BJ (cell line): ENCODE results near the gene FMN2. TPM values are rescaled to one million over a fixed set of nuclear protein-coding genes. Genes with fewer than 3 reads are reported as not detected.

ENCODE experiments used
- CTCF ChIA-PET: fragments of 350-600 bp; formaldehyde crosslinking; extraction: SDS; loops from one replicate; lab custom pipeline; 2021; ENCODE audit warnings: antibody characterized with exemption, inconsistent platforms; lab: Yijun Ruan, JAX
- POLR2A ChIA-PET: fragments of 300-600 bp; sonication (Branson Sonifier 250); formaldehyde crosslinking; extraction: SDS; loops from one replicate; lab custom pipeline; 2021; ENCODE audit warnings: antibody characterized with exemption; lab: Charles Lee
- DNase-seq: peaks from one replicate; pipeline ENCODE4 v3.0.0-alpha.2; 2011; ENCODE audit warnings: low read depth
- H3K27me3 ChIP-seq: 2 replicates; pipeline ENCODE4 v1.6.0; 2011; ENCODE audit warnings: low read length; ENCODE audit not compliant: control insufficient read depth, insufficient read depth
- H3K36me3 ChIP-seq: 2 replicates; pipeline ENCODE4 v1.5.1; 2011; ENCODE audit warnings: low read length; ENCODE audit not compliant: control insufficient read depth, insufficient read depth
- H3K4me3 ChIP-seq: 2 replicates; pipeline ENCODE4 v1.5.1; 2011; ENCODE audit warnings: low read depth, mild to moderate bottlenecking, control low read depth, low read length
- polyA plus RNA-seq: library from polyadenylated mRNA; depleted of rRNA; stranded (reverse); fragments of >200 nt; gene quantifications from 2 replicates; pipeline ENCODE4 v1.2.3, GENCODE V29; 2011
- TF ChIP-seq, protein P1 (sequence below): IDR thresholded peaks from 2 replicates; pipeline ENCODE4 v1.5.1; 2011; ENCODE audit warnings: low read depth, mild to moderate bottlenecking, control low read depth, inconsistent platforms, low read length, moderate library complexity; ENCODE audit not compliant: insufficient read depth

FMN2 gene
- polyA plus RNA-seq, 1 experiment: 14.6 TPM

DNA sequence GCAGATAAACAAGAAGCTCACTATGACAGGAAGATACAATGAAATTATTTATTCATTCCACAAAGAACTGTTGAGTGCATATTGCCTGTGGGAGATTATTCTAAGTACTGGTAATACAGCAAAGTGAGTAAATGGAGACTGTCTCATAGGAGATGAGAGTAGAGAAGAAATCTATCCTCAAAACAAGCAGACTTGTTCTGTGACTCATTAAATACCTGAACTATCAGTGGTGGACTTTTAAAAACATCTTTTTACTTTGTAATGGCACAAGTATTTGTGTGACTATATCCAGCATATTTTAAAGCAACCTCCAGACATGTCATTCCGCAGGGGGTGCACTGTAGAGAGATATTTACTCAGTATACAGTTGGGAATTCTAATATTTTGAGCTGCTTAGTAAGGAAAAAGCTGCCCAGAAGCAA, 259.2 kb downstream of the FMN2 start:
- no peaks in the 10 kb centered on the region for H3K36me3 ChIP-seq
- TF ChIP-seq, protein P1, sequence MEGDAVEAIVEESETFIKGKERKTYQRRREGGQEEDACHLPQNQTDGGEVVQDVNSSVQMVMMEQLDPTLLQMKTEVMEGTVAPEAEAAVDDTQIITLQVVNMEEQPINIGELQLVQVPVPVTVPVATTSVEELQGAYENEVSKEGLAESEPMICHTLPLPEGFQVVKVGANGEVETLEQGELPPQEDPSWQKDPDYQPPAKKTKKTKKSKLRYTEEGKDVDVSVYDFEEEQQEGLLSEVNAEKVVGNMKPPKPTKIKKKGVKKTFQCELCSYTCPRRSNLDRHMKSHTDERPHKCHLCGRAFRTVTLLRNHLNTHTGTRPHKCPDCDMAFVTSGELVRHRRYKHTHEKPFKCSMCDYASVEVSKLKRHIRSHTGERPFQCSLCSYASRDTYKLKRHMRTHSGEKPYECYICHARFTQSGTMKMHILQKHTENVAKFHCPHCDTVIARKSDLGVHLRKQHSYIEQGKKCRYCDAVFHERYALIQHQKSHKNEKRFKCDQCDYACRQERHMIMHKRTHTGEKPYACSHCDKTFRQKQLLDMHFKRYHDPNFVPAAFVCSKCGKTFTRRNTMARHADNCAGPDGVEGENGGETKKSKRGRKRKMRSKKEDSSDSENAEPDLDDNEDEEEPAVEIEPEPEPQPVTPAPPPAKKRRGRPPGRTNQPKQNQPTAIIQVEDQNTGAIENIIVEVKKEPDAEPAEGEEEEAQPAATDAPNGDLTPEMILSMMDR: no peak
- ChIA-PET CTCF (interaction anchor here (0.5 kb wide), 1 partner anchor 1125 kb away, joined by 3 read pairs; no protein-coding TSS in a partner anchor), POLR2A (interaction anchor here (0.7 kb wide), 1 partner anchor 106 kb away, joined by 3 read pairs; no protein-coding TSS in a partner anchor)
- peak; percentile 81 for DNase-seq
- H3K4me3 ChIP-seq: no peak overlapping the region
- no peaks in the 10 kb centered on the region for H3K27me3 ChIP-seq

DNA sequence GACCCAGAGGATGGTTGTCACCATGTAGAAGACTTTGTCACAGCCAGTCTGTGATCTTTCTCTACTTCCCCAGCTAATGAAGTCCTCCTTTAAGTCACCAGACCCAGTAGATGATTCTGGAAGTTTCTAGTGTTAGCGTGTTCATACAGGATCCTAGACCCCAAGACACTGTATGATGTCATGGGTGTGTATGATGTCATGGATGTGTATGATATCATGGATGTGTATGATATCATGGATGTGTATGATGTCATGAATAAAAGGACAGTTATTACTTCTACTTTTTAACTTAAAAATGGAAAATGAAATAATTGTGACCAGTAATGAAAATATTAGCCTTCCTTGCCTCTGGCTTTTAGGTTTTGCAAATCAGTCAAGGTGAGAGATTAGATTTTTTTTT, 260.0 kb downstream of the FMN2 start:
- CTCF ChIA-PET: interaction anchor here (0.5 kb wide), 1 partner anchor 1124 kb away, joined by 3 read pairs; no protein-coding TSS in a partner anchor
- DNase-seq: no peak
- no peak overlapping the region for H3K4me3 ChIP-seq
- no peaks in the 10 kb centered on the region for H3K27me3 ChIP-seq
- POLR2A ChIA-PET: no interaction called here
- TF ChIP-seq, protein P1: no peak
- no peaks in the 10 kb centered on the region for H3K36me3 ChIP-seq

DNA sequence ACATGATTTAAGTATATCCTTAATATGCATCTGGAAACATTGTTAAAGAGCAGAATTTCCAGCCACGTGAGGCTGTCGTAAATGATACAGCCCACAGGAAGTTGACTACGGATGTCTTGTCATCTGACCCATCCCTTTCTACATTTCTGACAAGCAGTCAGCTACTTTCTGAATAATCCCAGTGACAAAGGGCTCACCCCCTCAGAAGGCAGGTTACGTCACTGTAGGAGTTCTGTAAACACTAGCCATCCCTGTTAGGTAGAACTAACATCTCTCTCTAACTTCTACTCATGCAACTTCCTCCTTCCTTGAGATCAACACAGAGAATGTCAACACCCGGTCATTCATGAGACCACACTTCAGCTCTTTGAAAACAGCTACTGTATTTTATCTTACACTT, 261.1 kb downstream of the FMN2 start:
- POLR2A ChIA-PET: no interaction called here
- no peaks in the 10 kb centered on the region for H3K36me3 ChIP-seq
- DNase-seq: no peak
- no peak overlapping the region for H3K4me3 ChIP-seq
- H3K27me3 ChIP-seq: no peaks in the 10 kb centered on the region
- TF ChIP-seq, protein P1: no peak
- CTCF ChIA-PET: no interaction called here

DNA sequence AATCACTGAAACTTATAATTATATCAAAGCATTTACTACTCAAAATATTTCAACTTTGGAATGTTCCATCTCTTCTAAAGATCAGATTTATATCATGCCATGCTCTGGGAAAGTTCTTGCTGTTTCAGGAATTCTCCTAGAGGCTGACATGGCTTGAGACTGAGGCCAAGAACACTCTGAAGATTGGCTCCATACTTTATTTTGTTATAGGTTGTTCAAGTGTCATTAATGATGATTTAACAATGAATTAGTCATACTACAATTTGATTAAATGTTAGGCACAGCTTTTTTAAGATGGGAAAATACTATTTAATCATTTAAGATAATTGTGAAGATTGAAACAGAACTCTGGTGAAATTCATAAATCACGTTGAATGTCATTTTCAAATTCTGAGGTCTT, 264.9 kb downstream of the FMN2 start:
- no peak overlapping the region for H3K4me3 ChIP-seq
- POLR2A ChIA-PET: no interaction called here
- no peaks in the 10 kb centered on the region for H3K36me3 ChIP-seq
- CTCF ChIA-PET: interaction anchor here (0.9 to 1.5 kb wide), 2 partner anchors 21 to 167 kb away, joined by 3 read pairs; no protein-coding TSS in a partner anchor
- TF ChIP-seq, protein P1: no peak
- no peak for DNase-seq
- no peaks in the 10 kb centered on the region for H3K27me3 ChIP-seq

DNA sequence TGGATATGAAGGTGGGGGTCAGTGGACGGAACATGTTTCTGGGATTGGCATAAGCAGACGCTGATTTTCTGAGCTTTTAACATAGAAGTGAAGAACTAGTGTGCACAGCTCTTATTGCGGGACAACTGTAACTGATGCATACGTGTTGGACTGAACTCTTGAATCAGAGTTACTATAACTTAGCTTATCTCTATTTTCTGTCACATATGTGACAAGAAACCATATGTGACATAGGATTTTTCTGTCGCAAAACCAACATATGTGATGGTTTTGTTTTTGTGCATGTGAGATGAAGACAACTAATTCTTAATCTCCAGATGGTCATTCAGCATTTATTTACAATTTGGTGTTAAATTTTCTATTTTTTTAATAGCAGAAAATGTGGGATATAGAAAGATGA, 270.4 kb downstream of the FMN2 start:
- ChIA-PET POLR2A (no interaction called here), CTCF (interaction anchor here (0.7 kb wide), 1 partner anchor 240 kb away, joined by 3 read pairs; no protein-coding TSS in a partner anchor)
- TF ChIP-seq, protein P1: no peak
- Histone ChIP-seq H3K36me3 (peaks cover 2% of the 10 kb centered on the region), H3K27me3 (no peaks in the 10 kb centered on the region), H3K4me3 (no peak overlapping the region)
- no peak for DNase-seq
